Immature natural killer cell (primary cell): ENCODE results near the gene TBCEL. TPM values are rescaled to one million over a fixed set of nuclear protein-coding genes. Genes with fewer than 3 reads are reported as not detected.
A peak's percentile ranks its signal among the peaks of the same experiment; 100 is the strongest.
"Not testable (repeated sequence)": the region's sequence is repeated elsewhere in the genome, so short reads cannot be mapped to it uniquely, and the experiment has no call there.

ENCODE experiments used
- DNase-seq, 3 donors: peaks; one replicate each; pipeline ENCODE4 v3.0.0; 2022; ENCODE audit warnings: mixed read lengths in 1 of 3
- H3K27ac Mint-ChIP-seq, 6 donors: one replicate each; pipeline ENCODE4 v1.8.0; 2020; ENCODE audit warnings: mixed read lengths in 6 of 6, mild to moderate bottlenecking in 5 of 6, inconsistent platforms in 4 of 6, moderate library complexity in 3 of 6
- H3K27me3 Mint-ChIP-seq, 3 donors: one replicate each; pipeline ENCODE4 v1.8.0; 2020 to 2021; ENCODE audit warnings: low read depth in 3 of 3, mild to moderate bottlenecking in 3 of 3, mixed read lengths in 3 of 3, moderate library complexity in 3 of 3, inconsistent platforms in 1 of 3
- H3K36me3 Mint-ChIP-seq, 3 donors: one replicate each; pipeline ENCODE4 v1.8.0; 2020; ENCODE audit warnings: mixed read lengths in 3 of 3, inconsistent platforms in 2 of 3, mild to moderate bottlenecking in 2 of 3
- H3K4me1 Mint-ChIP-seq, 2 donors: one replicate each; pipeline ENCODE4 v1.8.0; 2020; ENCODE audit warnings: inconsistent platforms in 2 of 2, mild to moderate bottlenecking in 2 of 2, mixed read lengths in 2 of 2, moderate library complexity in 1 of 2
- H3K4me3 Mint-ChIP-seq, 5 donors: one replicate each; pipeline ENCODE4 v1.8.0; 2020; ENCODE audit warnings: mild to moderate bottlenecking in 5 of 5, mixed read lengths in 5 of 5, inconsistent platforms in 3 of 5, moderate library complexity in 3 of 5
- H3K9me3 Mint-ChIP-seq, 6 donors: one replicate each; pipeline ENCODE4 v1.8.0; 2020; ENCODE audit warnings: mild to moderate bottlenecking in 6 of 6, mixed read lengths in 6 of 6, inconsistent platforms in 4 of 6, moderate library complexity in 3 of 6
- polyA plus RNA-seq, 3 donors: library from polyadenylated mRNA; unstranded; fragments of 300-500 nt; fragmentation: Illumina TruSeq; gene quantifications; one replicate each; pipeline ENCODE4 v1.2.3, GENCODE V29; 2021

Gene TBCEL
- polyA plus RNA-seq, 3 donors from 2014 or later: 3.9 to 6.6 (median 5.5) TPM

DNA sequence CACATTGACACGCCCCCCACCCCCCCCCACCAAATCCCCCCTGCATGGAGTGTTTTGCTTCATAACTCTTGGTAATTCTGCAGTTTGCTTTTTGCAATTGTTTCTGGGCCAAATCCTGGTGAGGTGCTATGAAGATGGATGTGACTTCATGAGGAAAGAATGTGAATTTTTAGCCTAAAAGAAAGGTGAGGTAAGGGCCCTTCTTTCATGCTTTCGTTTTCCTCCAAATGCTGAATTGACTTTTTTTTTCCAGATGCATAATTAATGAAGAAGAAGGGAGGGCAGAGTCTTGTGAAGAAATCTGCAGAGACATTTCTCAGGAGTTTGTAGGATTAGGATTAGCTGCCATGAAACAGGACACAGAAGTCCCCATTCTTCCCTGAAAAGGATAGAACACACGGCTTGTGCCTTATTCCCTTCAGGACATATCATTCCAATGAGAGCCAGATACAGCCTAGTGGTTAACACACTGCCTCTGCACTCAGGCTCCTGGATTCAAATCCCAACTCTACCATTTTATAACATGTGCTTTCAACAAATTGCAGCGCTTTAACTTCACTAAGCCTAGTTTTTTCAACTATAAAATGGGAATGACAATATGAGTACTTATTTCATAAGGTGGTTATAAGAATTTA is 19.6 kb upstream of the TBCEL start:
- H3K4me3 Mint-ChIP-seq: no peak overlapping the region
- H3K36me3 Mint-ChIP-seq: peaks cover 0 to 6% (median 0%) of the 10 kb centered on the region in 3 donors
- H3K9me3 Mint-ChIP-seq: no peaks in the 10 kb centered on the region
- no peak for DNase-seq
- H3K4me1 Mint-ChIP-seq: no peaks in the 10 kb centered on the region
- H3K27ac Mint-ChIP-seq: no peak overlapping the region
- peaks cover 4 to 23% (median 14%) of the 10 kb centered on the region in 3 donors for H3K27me3 Mint-ChIP-seq

DNA sequence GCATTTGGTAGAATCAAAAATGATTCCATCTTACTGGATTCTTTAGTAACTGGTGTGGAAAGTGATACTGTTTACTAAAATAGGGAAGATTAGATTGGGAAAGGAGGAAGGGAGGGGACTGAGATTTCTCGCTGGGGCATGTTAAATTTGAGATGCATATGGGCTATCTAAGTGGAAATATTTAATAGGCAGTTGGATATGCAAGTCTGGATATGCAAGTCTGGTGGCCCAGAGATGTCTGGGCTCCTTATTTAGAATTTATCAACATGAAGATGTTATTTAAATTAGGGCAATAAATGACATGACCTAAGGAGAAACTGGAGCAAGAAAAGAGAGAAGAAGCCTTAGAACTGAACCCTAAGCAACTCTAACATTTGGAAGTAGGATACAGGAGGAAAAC is 17.0 kb upstream of the TBCEL start:
- H3K27ac Mint-ChIP-seq: no peak overlapping the region
- no peak for DNase-seq
- no peak overlapping the region for H3K4me3 Mint-ChIP-seq
- peaks cover 8 to 17% (median 14%) of the 10 kb centered on the region in 3 donors for H3K27me3 Mint-ChIP-seq
- no peaks in the 10 kb centered on the region for H3K9me3 Mint-ChIP-seq
- no peaks in the 10 kb centered on the region for H3K4me1 Mint-ChIP-seq
- H3K36me3 Mint-ChIP-seq: peaks cover 0 to 6% (median 0%) of the 10 kb centered on the region in 3 donors

DNA sequence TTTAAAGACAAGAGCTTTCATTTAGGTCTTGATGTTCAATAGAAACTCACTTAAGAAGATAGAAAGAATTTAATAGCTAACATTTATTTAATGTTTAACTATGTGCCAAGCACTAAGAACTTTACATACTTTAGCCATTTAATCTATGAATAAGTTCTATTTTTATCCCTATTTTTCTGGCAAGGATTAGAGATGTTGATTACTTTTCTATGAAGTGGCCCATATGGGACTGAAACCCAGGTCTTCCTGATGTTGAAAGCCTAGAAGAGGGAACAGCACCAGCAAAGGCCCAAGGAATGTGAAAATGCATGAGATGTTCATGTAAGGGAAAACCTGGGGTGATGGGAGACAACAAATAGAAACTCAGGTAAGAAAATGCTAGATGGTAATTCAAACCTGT is 15.4 kb upstream of the TBCEL start:
- Mint-ChIP-seq H3K4me3 (no peak overlapping the region), H3K4me1 (no peaks in the 10 kb centered on the region), H3K36me3 (peaks cover 0 to 6% (median 0%) of the 10 kb centered on the region in 3 donors), H3K9me3 (no peaks in the 10 kb centered on the region), H3K27ac (no peak overlapping the region), H3K27me3 (peaks cover 8 to 17% (median 16%) of the 10 kb centered on the region in 3 donors)
- no peak for DNase-seq

DNA sequence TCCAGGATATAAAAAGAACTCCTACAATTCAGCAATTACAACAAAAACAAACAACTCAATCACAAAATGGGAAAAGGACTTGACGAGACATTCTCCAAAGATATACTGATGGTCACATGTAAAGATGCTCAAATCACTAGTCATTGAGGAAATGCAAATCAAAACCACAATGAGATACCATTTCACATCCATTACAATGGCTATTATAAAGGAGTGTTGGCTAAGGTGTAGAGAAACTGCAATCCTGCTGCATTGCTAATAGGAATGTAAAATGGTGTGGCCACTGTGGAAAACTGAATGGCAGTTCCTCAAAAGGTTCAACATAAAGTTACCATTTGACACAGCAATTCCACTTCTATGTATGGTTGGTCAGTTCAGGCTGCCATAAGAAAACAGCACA is 11.8 kb upstream of the TBCEL start:
- Mint-ChIP-seq H3K27ac (peak overlapping the region in 1 of 6 donors; percentile 3), H3K4me3 (no peak overlapping the region), H3K27me3 (peaks cover 3 to 7% (median 7%) of the 10 kb centered on the region in 3 donors), H3K9me3 (no peaks in the 10 kb centered on the region), H3K4me1 (no peaks in the 10 kb centered on the region), H3K36me3 (peaks cover 0 to 6% (median 0%) of the 10 kb centered on the region in 3 donors)
- no peak for DNase-seq

DNA sequence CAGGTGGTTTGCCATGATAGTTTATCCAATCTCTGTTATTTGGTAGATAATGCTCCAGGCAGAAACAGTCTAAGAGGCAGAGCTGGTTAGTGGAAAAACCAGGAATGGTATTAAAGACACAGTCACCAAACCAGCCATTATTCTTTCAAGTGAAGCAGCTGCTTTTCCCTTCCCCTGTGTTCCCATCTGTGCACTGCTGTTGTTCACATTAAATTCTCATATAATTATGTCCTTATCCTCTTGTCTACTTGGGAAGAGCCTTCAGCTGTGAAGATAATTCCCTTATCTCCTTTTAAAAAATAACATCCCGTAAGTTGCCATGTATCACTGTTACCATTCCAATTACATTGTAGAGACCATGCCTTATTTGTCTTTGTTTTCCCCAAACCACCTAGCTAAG is 5.2 kb upstream of the TBCEL start:
- DNase-seq: no peak
- Mint-ChIP-seq H3K27ac (no peak overlapping the region), H3K4me3 (no peak overlapping the region), H3K4me1 (peaks cover 6 to 7% of the 10 kb centered on the region in 2 donors), H3K9me3 (no peaks in the 10 kb centered on the region), H3K36me3 (no peaks in the 10 kb centered on the region), H3K27me3 (peaks cover 2 to 7% (median 3%) of the 10 kb centered on the region in 3 donors)

DNA sequence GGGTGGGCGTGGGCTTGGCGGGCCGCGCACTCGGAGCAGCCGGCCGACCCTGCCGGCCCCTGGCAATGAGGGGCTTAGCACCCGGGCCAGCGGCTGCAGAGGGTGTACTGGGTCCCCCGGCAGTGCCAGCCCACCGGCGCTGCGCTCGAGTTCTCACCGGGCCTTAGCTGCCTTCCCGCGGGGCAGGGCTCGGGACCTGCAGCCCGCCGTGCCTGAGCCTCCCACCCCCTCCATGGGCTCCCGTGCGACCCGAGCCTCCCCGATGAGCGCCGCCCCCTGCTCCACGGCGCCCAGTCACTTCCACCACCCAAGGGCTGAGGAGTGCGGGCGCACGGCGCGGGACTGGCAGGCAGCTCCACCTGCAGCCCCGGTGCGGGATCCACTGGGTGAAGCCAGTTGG is 2.2 kb upstream of the TBCEL start:
- not testable (repeated sequence) for H3K9me3 Mint-ChIP-seq, H3K27ac Mint-ChIP-seq, H3K4me3 Mint-ChIP-seq, DNase-seq, H3K36me3 Mint-ChIP-seq, H3K27me3 Mint-ChIP-seq
- H3K4me1 Mint-ChIP-seq: peaks cover 23 to 33% of the 10 kb centered on the region in 2 donors

DNA sequence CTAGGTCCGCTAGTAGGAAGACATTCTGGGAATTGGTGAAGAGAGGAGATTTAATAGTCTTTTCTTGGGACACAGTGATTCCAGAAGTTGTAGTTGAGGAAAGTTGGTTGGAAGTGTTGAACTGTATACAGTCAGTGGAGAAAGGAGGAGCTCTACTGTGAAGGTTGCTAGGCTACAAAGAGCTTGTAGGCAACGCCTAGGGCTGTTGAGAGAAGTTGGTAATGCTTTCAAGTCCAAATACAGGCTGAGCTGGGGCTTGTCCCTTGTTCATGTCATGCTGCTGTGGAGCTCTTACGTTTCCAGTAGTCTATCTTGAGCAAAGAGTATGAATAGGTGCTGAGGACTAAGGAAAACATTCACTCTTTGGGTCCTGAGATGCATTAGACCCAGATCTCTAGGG is 1.1 kb downstream of the TBCEL start:
- no peaks in the 10 kb centered on the region for H3K9me3 Mint-ChIP-seq
- DNase-seq: peak in 2 of 3 donors; percentile 6 to 13
- peaks cover 31 to 48% of the 10 kb centered on the region in 2 donors for H3K4me1 Mint-ChIP-seq
- H3K27ac Mint-ChIP-seq: peak overlapping the region; percentile 36 to 93 (median 85)
- peaks cover 5 to 6% (median 5%) of the 10 kb centered on the region in 3 donors for H3K27me3 Mint-ChIP-seq
- no peaks in the 10 kb centered on the region for H3K36me3 Mint-ChIP-seq
- peak overlapping the region; percentile 74 to 89 (median 87) for H3K4me3 Mint-ChIP-seq

DNA sequence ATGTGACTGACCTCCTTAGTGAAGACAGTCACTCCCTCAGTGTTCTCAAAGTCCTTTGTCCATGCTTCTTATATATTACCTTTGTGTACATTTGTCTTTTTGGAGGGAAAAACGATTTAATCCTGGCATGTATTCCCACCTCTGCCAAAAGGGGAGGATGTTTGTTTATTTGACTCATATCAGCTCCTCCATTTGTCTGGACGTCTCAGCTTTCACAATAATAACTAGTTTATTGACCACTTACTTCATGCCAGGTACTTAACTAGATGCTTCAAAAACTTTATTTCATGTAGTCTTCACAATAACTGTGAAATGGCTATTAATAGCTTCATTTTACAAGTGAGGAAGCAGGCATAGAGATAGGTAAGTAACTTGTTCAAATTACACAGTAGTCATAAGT is 5.3 kb downstream of the TBCEL start:
- peaks cover 0 to 4% (median 1%) of the 10 kb centered on the region in 3 donors for H3K27me3 Mint-ChIP-seq
- H3K4me1 Mint-ChIP-seq: peaks cover 28 to 46% of the 10 kb centered on the region in 2 donors
- no peaks in the 10 kb centered on the region for H3K36me3 Mint-ChIP-seq
- no peak for DNase-seq
- no peaks in the 10 kb centered on the region for H3K9me3 Mint-ChIP-seq
- no peak overlapping the region for H3K27ac Mint-ChIP-seq
- H3K4me3 Mint-ChIP-seq: no peak overlapping the region

DNA sequence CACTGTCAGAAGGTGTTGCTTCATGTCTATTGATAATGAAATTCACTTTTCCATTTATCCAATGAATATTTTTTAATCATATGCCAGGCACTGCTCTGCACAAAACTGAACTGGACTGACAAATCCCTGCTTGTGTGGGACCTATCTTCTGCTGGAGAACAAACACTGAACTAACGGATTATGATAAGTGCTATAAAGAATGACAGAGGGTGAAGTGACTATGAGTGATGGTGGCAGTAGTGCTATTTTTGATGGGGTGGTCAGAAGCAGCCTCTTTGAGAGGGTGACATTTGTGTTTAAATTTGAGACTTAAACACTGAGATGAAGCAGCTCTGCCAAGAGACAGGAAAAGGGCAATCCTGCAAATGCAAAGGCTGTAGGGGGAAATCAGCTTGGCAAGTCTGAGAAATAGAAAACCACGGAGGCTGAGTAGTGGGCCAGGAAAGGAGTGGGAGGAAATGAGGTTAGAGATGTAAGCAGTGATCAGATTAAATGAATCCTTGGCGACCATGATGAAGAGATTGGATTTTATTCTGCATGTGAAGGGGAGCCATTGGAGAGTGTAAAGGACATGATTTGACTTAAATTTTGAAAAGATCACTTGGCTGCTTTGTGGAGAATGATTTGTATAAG is 6.0 kb downstream of the TBCEL start:
- H3K36me3 Mint-ChIP-seq: no peaks in the 10 kb centered on the region
- H3K27me3 Mint-ChIP-seq: peaks cover 0 to 4% (median 0%) of the 10 kb centered on the region in 3 donors
- no peak overlapping the region for H3K4me3 Mint-ChIP-seq
- no peaks in the 10 kb centered on the region for H3K9me3 Mint-ChIP-seq
- H3K4me1 Mint-ChIP-seq: peaks cover 21 to 40% of the 10 kb centered on the region in 2 donors
- no peak for DNase-seq
- H3K27ac Mint-ChIP-seq: peak overlapping the region in 2 of 6 donors; percentile 34 to 36

DNA sequence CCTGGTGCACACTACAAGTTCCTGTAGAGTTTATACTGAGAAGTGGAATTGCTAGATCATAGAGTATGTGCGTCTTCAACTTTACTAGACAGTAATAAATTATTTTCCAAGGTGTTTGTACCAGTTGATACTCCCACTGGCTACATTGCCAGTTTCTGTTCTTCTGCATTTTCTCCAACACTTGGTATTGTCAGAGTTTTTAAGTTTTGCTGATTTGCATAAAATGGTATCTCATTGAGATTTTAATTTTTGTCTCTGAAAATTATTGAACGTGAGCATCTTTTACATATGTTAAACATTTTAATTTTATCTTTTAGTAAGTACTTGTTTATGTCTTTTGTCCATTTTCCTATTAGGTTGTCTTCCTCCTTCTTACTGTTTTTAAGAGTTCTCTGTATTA is 7.3 kb downstream of the TBCEL start:
- H3K27me3 Mint-ChIP-seq: peaks cover 0 to 4% (median 0%) of the 10 kb centered on the region in 3 donors
- H3K4me3 Mint-ChIP-seq: no peak overlapping the region
- peaks cover 17 to 40% of the 10 kb centered on the region in 2 donors for H3K4me1 Mint-ChIP-seq
- no peak for DNase-seq
- H3K27ac Mint-ChIP-seq: no peak overlapping the region
- H3K36me3 Mint-ChIP-seq: no peaks in the 10 kb centered on the region
- H3K9me3 Mint-ChIP-seq: no peaks in the 10 kb centered on the region

DNA sequence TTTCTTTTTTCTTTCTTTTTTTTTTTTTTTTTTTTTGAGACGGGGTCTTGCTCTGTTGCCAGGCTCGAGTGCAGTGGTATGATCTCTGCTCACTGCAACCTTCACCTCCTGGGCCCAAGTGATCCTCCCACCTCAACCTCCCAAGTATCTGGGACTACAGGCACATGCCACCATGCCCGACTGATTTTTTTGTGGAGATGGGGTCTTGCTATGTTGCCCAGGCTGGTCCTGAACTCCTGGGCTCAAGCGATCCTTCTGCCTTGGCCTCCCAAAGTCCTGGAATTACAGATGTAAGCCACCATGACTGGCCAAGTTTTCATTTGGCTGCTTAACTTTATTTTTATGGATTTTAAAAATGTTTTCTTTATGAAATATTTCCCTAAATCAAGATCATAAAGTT is 7.7 kb downstream of the TBCEL start:
- H3K27ac Mint-ChIP-seq, H3K36me3 Mint-ChIP-seq, H3K9me3 Mint-ChIP-seq, H3K4me3 Mint-ChIP-seq, H3K27me3 Mint-ChIP-seq, DNase-seq: not testable (repeated sequence)
- peaks cover 18 to 40% of the 10 kb centered on the region in 2 donors for H3K4me1 Mint-ChIP-seq

DNA sequence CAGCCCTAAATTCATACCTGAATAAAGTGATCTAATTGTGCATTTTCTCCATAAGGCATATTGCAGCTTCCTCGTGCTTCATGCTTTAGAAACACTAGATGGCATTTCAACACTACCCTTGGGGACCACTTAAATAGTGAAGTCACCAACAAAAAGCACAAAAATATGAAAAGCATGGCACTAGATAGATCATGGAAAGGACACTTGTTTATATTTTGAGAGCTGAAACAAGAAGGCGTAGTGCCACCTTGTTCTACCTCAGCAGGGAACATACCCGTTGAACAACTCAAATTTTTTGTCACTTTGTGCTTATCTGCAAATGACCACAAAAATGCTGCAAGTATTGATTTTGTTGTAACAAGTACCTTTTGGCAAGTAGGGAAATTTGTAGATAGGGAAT is 8.6 kb downstream of the TBCEL start:
- H3K36me3 Mint-ChIP-seq: no peaks in the 10 kb centered on the region
- no peak overlapping the region for H3K27ac Mint-ChIP-seq
- H3K4me1 Mint-ChIP-seq: peaks cover 19 to 38% of the 10 kb centered on the region in 2 donors
- H3K9me3 Mint-ChIP-seq: no peaks in the 10 kb centered on the region
- H3K4me3 Mint-ChIP-seq: no peak overlapping the region
- DNase-seq: no peak
- peaks cover 0 to 4% (median 0%) of the 10 kb centered on the region in 3 donors for H3K27me3 Mint-ChIP-seq

DNA sequence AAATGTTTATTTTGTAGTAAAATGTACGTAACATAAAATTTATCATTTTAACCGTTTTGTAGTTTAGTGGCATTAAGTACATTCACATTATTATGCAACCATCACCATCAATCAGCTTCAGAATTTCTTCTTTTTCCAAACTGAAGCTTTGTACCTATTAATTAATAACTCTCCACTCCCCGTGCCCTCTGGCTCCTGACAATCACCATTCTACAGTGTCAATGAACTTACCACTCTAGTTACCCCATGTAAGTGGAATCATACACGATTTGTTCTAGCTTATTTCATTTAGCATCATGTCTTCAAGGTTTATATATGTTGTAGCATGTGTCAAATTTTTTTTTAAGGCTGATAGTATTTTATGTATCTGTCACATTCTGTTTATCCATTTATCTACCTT is 9.7 kb downstream of the TBCEL start:
- Mint-ChIP-seq H3K36me3 (no peaks in the 10 kb centered on the region), H3K4me3 (no peak overlapping the region), H3K9me3 (no peaks in the 10 kb centered on the region), H3K27ac (no peak overlapping the region), H3K27me3 (peaks cover 0 to 4% (median 0%) of the 10 kb centered on the region in 3 donors), H3K4me1 (peaks cover 18 to 37% of the 10 kb centered on the region in 2 donors)
- no peak for DNase-seq

DNA sequence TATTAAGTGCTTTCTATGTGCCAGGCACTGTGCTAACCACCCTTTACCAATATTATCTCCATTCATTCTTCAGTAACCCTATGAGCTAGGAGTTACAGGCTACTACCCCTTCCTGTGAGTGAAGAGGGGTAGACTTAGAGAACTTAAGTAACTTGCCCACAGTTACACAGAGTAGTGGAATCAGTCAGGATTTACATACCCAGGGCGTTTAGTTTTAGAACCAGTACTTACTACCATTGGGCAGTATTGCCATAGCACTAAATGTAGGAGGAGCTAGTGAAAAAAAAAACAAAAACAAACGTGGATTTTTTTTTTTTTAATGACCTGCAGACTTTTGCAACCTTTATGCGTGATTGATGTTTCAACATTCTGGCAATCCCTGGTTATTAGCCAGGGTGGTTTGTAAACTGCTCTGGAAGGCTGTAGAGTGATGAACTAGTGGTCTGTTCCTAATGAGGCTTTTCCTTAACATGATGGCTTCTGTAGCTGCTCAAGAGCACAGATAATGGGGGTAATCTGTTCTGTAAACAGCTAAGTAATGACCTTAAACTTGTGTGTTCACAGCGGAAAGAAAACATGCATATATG is 11.4 kb downstream of the TBCEL start:
- no peaks in the 10 kb centered on the region for H3K36me3 Mint-ChIP-seq
- H3K27me3 Mint-ChIP-seq: peaks cover 0 to 4% (median 0%) of the 10 kb centered on the region in 3 donors
- H3K9me3 Mint-ChIP-seq: no peaks in the 10 kb centered on the region
- H3K4me3 Mint-ChIP-seq: no peak overlapping the region
- no peak overlapping the region for H3K27ac Mint-ChIP-seq
- peaks cover 17 to 37% of the 10 kb centered on the region in 2 donors for H3K4me1 Mint-ChIP-seq
- no peak for DNase-seq
